Measurements from ENCODE around the gene HOXD8.

DNA sequence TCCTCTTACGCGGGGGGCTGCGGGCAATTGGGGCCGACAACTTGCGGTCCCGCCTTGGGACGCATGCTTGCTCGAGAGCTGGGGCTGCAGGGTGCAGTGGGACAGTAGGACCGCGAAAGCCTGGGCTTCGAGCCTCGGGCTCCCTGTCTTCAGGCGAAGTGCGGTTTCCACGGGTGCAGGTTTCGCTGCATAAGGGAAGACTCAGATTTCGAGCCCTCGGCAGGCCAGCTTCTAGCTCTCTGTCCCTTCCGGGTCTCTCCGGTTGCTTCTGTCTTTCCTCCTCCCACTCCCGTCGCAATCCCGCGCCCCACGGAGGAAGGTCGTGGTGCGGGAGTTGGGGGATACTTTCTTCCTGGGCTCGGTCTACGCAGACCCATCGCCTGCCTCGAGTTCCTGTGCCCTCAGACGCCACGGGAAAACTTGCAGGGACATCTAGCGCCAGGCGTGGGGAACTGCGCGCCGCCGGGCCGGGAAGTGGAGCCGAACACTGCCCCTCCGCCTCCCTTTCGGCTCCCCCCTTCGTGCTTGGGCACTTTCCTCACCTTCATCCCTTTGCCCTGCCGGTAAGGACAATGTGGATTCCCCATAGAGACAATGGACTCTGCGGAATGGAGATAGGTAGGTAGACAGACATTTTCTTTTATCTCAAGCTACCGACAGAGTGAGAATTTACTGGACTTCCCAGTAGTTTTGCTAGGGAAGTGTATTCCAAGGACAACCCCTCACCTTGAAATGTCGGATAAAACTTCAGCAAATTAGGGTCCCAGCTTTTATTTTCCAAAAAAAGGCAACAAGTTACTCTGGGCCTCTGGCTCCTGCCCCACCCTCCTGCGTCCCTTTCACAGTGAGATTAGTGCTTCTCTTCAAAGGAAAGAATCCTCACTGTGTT, 41.2 kb upstream of the HOXD8 start:
- peak; percentile 94 for TF ChIP-seq EZH2phosphoT487 (IDR thresholded peaks at IDR 0.05)
- TF ChIP-seq, protein P1, sequence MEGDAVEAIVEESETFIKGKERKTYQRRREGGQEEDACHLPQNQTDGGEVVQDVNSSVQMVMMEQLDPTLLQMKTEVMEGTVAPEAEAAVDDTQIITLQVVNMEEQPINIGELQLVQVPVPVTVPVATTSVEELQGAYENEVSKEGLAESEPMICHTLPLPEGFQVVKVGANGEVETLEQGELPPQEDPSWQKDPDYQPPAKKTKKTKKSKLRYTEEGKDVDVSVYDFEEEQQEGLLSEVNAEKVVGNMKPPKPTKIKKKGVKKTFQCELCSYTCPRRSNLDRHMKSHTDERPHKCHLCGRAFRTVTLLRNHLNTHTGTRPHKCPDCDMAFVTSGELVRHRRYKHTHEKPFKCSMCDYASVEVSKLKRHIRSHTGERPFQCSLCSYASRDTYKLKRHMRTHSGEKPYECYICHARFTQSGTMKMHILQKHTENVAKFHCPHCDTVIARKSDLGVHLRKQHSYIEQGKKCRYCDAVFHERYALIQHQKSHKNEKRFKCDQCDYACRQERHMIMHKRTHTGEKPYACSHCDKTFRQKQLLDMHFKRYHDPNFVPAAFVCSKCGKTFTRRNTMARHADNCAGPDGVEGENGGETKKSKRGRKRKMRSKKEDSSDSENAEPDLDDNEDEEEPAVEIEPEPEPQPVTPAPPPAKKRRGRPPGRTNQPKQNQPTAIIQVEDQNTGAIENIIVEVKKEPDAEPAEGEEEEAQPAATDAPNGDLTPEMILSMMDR (IDR thresholded peaks at IDR 0.05), result peak; percentile 71

Data from neural progenitor cell (in vitro differentiated cells).